ENCODE data around the gene NAT8L. TPM values are rescaled to one million over a fixed set of nuclear protein-coding genes. Genes with fewer than 3 reads are reported as not detected.

NAT8L gene
- total RNA-seq, 1 donor from 2014 or later, result not detected

- no peaks in the 10 kb centered on the region for H3K36me3 ChIP-seq
- TF ChIP-seq, protein P1, sequence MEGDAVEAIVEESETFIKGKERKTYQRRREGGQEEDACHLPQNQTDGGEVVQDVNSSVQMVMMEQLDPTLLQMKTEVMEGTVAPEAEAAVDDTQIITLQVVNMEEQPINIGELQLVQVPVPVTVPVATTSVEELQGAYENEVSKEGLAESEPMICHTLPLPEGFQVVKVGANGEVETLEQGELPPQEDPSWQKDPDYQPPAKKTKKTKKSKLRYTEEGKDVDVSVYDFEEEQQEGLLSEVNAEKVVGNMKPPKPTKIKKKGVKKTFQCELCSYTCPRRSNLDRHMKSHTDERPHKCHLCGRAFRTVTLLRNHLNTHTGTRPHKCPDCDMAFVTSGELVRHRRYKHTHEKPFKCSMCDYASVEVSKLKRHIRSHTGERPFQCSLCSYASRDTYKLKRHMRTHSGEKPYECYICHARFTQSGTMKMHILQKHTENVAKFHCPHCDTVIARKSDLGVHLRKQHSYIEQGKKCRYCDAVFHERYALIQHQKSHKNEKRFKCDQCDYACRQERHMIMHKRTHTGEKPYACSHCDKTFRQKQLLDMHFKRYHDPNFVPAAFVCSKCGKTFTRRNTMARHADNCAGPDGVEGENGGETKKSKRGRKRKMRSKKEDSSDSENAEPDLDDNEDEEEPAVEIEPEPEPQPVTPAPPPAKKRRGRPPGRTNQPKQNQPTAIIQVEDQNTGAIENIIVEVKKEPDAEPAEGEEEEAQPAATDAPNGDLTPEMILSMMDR (IDR thresholded peaks at IDR 0.05), result no peak
- intact Hi-C loops (cut with DNase I), result no loop called here
- no peak overlapping the region for H3K27ac ChIP-seq
- H3K4me1 ChIP-seq, result no peaks in the 10 kb centered on the region
- H3K9me3 ChIP-seq, result peaks cover 0 to 27% of the 10 kb centered on the region in 2 donors
- H3K4me3 ChIP-seq, result no peak overlapping the region
- no peaks in the 10 kb centered on the region for H3K27me3 ChIP-seq
- no peak for DNase-seq (ENCODE audit: low spot score in 2 of 2)
Measured at GRCh38 chr4:2103843-2104547, 44.9 kb downstream of the NAT8L start.

DNA sequence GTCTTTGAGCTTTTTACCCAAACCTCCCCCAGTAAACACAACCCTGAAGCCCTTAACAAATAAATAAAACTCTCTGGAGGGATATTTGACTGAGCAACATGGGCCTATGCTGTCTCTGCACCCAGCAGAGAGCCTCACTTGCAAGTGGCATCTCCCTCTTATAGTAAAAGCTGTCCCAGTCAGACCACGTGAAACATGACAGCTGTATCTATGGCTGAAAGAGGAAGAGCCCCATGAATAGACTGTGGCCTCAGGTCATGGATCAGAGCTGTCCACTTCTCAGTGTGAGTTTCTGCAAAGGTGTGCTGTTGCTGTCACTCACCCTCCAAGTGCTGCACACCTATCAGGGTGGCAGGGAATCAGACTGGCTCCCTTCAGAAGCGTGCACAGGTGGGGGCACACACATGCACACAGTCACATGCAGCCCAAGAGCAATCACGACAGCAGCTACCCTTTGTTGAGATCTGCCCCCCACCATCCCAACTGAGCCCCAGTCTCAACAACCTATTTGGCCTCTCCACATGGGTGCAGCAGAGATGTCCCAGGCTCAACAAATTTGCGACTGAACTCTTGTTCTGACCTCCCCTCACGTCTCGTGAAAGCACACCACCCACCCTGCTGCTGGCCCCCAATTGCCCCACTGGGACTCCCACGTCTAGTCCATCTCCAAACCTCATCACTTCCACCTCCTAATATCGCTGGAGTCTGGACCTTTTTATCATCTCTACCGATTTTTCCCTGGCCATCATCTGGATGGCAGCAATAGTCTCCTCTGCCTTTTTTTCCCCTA, 45.6 kb downstream of the NAT8L start:
- no peaks in the 10 kb centered on the region for H3K4me1 ChIP-seq
- no peak for DNase-seq (ENCODE audit: low spot score in 2 of 2)
- intact Hi-C loops (cut with DNase I), result no loop called here
- no peak overlapping the region for H3K4me3 ChIP-seq
- H3K27me3 ChIP-seq, result no peaks in the 10 kb centered on the region
- peaks cover 0 to 27% of the 10 kb centered on the region in 2 donors for H3K9me3 ChIP-seq
- no peak overlapping the region for H3K27ac ChIP-seq
- TF ChIP-seq, protein P1 (IDR thresholded peaks at IDR 0.05), result no peak
- H3K36me3 ChIP-seq, result no peaks in the 10 kb centered on the region

- no peaks in the 10 kb centered on the region for H3K27me3 ChIP-seq
- no peak for DNase-seq (ENCODE audit: low spot score in 2 of 2)
- no peak overlapping the region for H3K27ac ChIP-seq
- intact Hi-C loops (cut with DNase I), result no loop called here
- TF ChIP-seq, protein P1 (IDR thresholded peaks at IDR 0.05), result no peak
- H3K9me3 ChIP-seq, result peaks cover 0 to 27% of the 10 kb centered on the region in 2 donors
- no peaks in the 10 kb centered on the region for H3K36me3 ChIP-seq
- no peak overlapping the region for H3K4me3 ChIP-seq
- H3K4me1 ChIP-seq, result no peaks in the 10 kb centered on the region
Measured at GRCh38 chr4:2105559-2105958, 46.4 kb downstream of the NAT8L start.

- intact Hi-C loops (cut with DNase I), result no loop called here
- no peaks in the 10 kb centered on the region for H3K27me3 ChIP-seq
- no peaks in the 10 kb centered on the region for H3K36me3 ChIP-seq
- H3K9me3 ChIP-seq, result no peaks in the 10 kb centered on the region
- no peak for DNase-seq (ENCODE audit: low spot score in 2 of 2)
- H3K27ac ChIP-seq, result no peak overlapping the region
- no peaks in the 10 kb centered on the region for H3K4me1 ChIP-seq
- TF ChIP-seq, protein P1 (IDR thresholded peaks at IDR 0.05), result no peak
- no peak overlapping the region for H3K4me3 ChIP-seq
Measured at GRCh38 chr4:2116687-2117400, 57.7 kb downstream of the NAT8L start.

Other genes starting within 250 kb of the NAT8L start
- gene LETM1, start 203.2 kb upstream of the NAT8L start, total RNA-seq, result 37.7 TPM
- gene NSD2, start 187.9 kb upstream of the NAT8L start, total RNA-seq, result 19.9 TPM
- 11.9 TPM for gene NELFA, start 50.4 kb upstream of the NAT8L start, total RNA-seq
- 9.0 TPM for gene HAUS3, start 182.8 kb downstream of the NAT8L start, total RNA-seq
- gene POLN, start 182.8 kb downstream of the NAT8L start, total RNA-seq, result 0.21 TPM
- gene MXD4, start 202.8 kb downstream of the NAT8L start, total RNA-seq, result 83.2 TPM